ENCODE data around the gene GNG12.

- TF ChIP-seq EZH2 (IDR thresholded peaks at IDR 0.05; ENCODE audit: insufficient read depth, poor library complexity, severe bottlenecking), result no peak
- no peak for TF ChIP-seq EZH2phosphoT487 (IDR thresholded peaks at IDR 0.05; ENCODE audit: insufficient read depth, low read depth)
These were observed 17.8 kb downstream of the GNG12 start for GRCh38 chr1:67815303-67816094.
